DOHH2 (cell line): Measurements from ENCODE around the gene VSNL1.

Experiments used
- H3F3A ChIP-seq: fragments of 200-600 bp; sonication (generic), shearing (Covaris generic); 2 replicates; pipeline ENCODE4 v1.6.0; 2016; ENCODE audit warnings: antibody characterized with exemption, mild to moderate bottlenecking; ENCODE audit not compliant: control insufficient read depth, insufficient read depth
- H3K27ac ChIP-seq: fragments of 200-600 bp; sonication (generic); 2 replicates; pipeline ENCODE4 v1.5.1; 2014; ENCODE audit warnings: low read depth, mild to moderate bottlenecking, low read length, moderate library complexity
- H3K27me3 ChIP-seq: fragments of 200-600 bp; sonication (generic); 2 replicates; pipeline ENCODE4 v1.6.1; 2014; ENCODE audit warnings: mild to moderate bottlenecking, low read length, mixed read lengths; ENCODE audit not compliant: control insufficient read depth
- H3K36me3 ChIP-seq: fragments of 200-600 bp; sonication (generic); 2 replicates; pipeline ENCODE4 v1.6.1; 2014; ENCODE audit warnings: mild to moderate bottlenecking, low read length, moderate library complexity, mixed read lengths; ENCODE audit not compliant: control insufficient read depth
- H3K4me1 ChIP-seq: fragments of 200-600 bp; sonication (generic); 2 replicates; pipeline ENCODE4 v1.6.1; 2014; ENCODE audit warnings: mild to moderate bottlenecking, low read length, mixed read lengths; ENCODE audit not compliant: control insufficient read depth
- H3K4me2 ChIP-seq: fragments of 200-600 bp; sonication (generic); 2 replicates; pipeline ENCODE4 v1.6.0; 2014; ENCODE audit warnings: mild to moderate bottlenecking, low read length, moderate library complexity
- H3K4me3 ChIP-seq: fragments of 200-600 bp; sonication (generic); 2 replicates; pipeline ENCODE4 v1.5.1; 2014; ENCODE audit warnings: mild to moderate bottlenecking, low read length, mixed read lengths
- H3K79me2 ChIP-seq: fragments of 200-600 bp; sonication (generic); 2 replicates; pipeline ENCODE4 v1.6.1; 2014; ENCODE audit warnings: mild to moderate bottlenecking, low read length, mixed read lengths; ENCODE audit not compliant: control insufficient read depth
- H3K9me2 ChIP-seq: fragments of 200-600 bp; sonication (generic); replicated peaks from 2 replicates; pipeline ENCODE4 v1.6.1; 2014; ENCODE audit warnings: mild to moderate bottlenecking, low read length, mixed read lengths; ENCODE audit not compliant: control insufficient read depth
- H3K9me3 ChIP-seq: fragments of 200-600 bp; sonication (generic); 2 replicates; pipeline ENCODE4 v1.6.1; 2014; ENCODE audit warnings: antibody characterized with exemption, low read length, mixed read lengths; ENCODE audit not compliant: control insufficient read depth, insufficient read depth
- H4K20me1 ChIP-seq: fragments of 200-600 bp; sonication (generic); 2 replicates; pipeline ENCODE4 v1.6.0; 2014; ENCODE audit warnings: low read depth, mild to moderate bottlenecking, antibody characterized with exemption, low read length, moderate library complexity; ENCODE audit not compliant: control insufficient read depth, insufficient read depth
- EZH2phosphoT487 ChIP-seq: fragments of 200-600 bp; sonication (generic); IDR thresholded peaks from 2 replicates; pipeline ENCODE4 v1.6.1; 2017; ENCODE audit warnings: borderline replicate concordance, mild to moderate bottlenecking, antibody characterized with exemption, low read length, moderate library complexity, mixed read lengths
- TF ChIP-seq, protein P1 (sequence below): fragments of 200-600 bp; sonication (generic); IDR thresholded peaks from one replicate; pipeline ENCODE4 v1.5.1; 2014; ENCODE audit warnings: antibody characterized with exemption, mild to moderate bottlenecking, low read depth, low read length; ENCODE audit not compliant: poor library complexity, severe bottlenecking

The VSNL1 gene

DNA sequence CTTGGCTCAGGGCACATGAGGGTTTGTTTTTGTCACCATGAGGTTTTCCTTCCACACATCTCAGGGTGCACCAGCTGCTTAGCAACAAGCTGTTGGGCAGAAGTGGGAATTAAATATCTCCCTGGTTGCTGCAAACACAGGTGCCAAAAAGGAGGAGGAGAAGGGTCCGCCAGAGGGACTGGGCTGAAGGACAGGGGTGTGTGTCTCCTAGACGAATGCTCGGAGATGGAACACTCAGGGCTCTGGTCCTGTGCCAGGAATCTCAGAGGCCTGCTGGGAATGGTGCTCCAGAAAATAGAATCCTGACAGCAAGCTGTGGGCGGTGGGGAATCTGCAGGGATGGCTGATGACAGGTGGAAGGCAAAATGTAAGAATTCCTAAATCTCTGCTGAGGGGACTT is 94.5 kb downstream of the VSNL1 start:
- H3K27me3 ChIP-seq: no peaks in the 10 kb centered on the region
- TF ChIP-seq EZH2phosphoT487: no peak
- TF ChIP-seq, protein P1, sequence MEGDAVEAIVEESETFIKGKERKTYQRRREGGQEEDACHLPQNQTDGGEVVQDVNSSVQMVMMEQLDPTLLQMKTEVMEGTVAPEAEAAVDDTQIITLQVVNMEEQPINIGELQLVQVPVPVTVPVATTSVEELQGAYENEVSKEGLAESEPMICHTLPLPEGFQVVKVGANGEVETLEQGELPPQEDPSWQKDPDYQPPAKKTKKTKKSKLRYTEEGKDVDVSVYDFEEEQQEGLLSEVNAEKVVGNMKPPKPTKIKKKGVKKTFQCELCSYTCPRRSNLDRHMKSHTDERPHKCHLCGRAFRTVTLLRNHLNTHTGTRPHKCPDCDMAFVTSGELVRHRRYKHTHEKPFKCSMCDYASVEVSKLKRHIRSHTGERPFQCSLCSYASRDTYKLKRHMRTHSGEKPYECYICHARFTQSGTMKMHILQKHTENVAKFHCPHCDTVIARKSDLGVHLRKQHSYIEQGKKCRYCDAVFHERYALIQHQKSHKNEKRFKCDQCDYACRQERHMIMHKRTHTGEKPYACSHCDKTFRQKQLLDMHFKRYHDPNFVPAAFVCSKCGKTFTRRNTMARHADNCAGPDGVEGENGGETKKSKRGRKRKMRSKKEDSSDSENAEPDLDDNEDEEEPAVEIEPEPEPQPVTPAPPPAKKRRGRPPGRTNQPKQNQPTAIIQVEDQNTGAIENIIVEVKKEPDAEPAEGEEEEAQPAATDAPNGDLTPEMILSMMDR: no peak
- H3K9me2 ChIP-seq: no peaks in the 10 kb centered on the region
- no peaks in the 10 kb centered on the region for H4K20me1 ChIP-seq
- H3K4me3 ChIP-seq: no peak overlapping the region
- no peaks in the 10 kb centered on the region for H3K4me1 ChIP-seq
- H3K79me2 ChIP-seq: no peaks in the 10 kb centered on the region
- no peak overlapping the region for H3K27ac ChIP-seq
- no peak overlapping the region for H3K4me2 ChIP-seq
- H3F3A ChIP-seq: no peaks in the 10 kb centered on the region
- no peaks in the 10 kb centered on the region for H3K9me3 ChIP-seq
- no peaks in the 10 kb centered on the region for H3K36me3 ChIP-seq

DNA sequence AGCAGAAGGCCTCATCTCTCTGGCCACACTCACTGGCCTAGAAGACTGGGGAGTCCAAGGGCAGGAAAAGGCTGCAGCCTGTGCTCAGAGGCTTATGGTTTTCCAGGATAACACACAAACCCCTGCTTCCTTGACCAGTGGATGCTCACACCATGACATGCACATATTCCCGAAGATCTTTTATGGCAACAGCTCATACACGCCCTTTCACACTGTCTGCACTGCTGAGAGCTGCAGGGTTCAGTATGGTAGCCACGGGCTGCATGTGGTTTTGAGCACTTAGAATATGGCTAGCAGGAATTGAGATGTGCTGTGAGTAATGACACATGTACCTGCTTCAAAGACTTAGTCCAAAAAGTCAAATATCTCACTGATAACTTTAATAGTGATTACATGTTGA is 95.8 kb downstream of the VSNL1 start:
- Histone ChIP-seq H3K79me2 (no peaks in the 10 kb centered on the region), H3F3A (no peaks in the 10 kb centered on the region), H3K9me3 (no peaks in the 10 kb centered on the region), H3K4me1 (no peaks in the 10 kb centered on the region), H3K27me3 (no peaks in the 10 kb centered on the region), H3K4me2 (no peak overlapping the region), H3K36me3 (no peaks in the 10 kb centered on the region), H3K9me2 (no peaks in the 10 kb centered on the region), H3K4me3 (no peak overlapping the region), H4K20me1 (no peaks in the 10 kb centered on the region), H3K27ac (no peak overlapping the region)
- TF ChIP-seq EZH2phosphoT487: no peak
- TF ChIP-seq, protein P1: no peak

DNA sequence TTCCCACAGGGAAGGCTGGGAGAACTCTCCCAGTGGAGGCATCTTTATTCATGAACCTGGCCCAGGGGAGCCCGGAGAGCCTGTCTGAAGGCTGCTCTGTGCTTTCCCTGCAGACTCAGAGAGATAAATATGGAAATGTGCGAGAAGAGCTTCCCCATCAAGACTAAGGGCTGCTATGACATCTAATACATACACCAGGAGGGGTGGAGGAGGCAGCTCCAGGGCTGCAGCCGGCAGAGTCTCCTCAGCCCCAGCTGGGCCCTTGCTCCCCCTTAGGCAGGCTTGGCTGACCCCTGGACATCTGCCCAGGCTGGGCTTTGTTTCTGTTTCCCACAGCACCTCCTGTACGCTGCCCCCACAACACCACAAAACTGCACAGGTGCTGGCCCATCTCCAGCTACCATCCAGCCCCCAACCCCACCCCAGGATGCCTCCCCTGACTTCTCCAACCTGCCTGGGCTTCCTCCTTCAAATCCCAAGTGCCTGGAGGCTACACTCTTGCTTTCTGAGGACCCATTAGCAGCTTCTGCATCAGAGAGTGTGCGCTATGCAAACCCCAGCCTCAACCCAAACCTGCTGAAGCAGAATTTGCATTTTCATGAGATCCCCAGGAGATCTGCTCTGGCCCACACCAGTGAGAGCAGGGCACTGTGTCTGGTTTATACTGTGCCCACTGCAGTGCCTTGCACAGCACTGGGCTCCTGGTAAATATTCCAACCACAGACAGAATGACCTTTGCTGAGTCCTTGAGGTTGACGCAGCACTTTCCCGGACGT is 96.8 kb downstream of the VSNL1 start:
- H3K4me3 ChIP-seq: no peak overlapping the region
- H3K4me2 ChIP-seq: no peak overlapping the region
- H3K79me2 ChIP-seq: no peaks in the 10 kb centered on the region
- no peaks in the 10 kb centered on the region for H3K27me3 ChIP-seq
- H3F3A ChIP-seq: no peaks in the 10 kb centered on the region
- H3K36me3 ChIP-seq: no peaks in the 10 kb centered on the region
- H3K9me2 ChIP-seq: no peaks in the 10 kb centered on the region
- no peaks in the 10 kb centered on the region for H3K9me3 ChIP-seq
- no peak for TF ChIP-seq EZH2phosphoT487
- TF ChIP-seq, protein P1: no peak
- H3K4me1 ChIP-seq: no peaks in the 10 kb centered on the region
- H3K27ac ChIP-seq: no peak overlapping the region
- H4K20me1 ChIP-seq: no peaks in the 10 kb centered on the region
